Fibroblast of lung (primary cell): ENCODE results near the gene TOMM6. TPM values are rescaled to one million over a fixed set of nuclear protein-coding genes. Genes with fewer than 3 reads are reported as not detected.

Experiments used
- DNase-seq, 2 donors: peaks; one replicate each; pipeline versions ENCODE4 v3.0.0 to v3.0.0-alpha.2; 2010; ENCODE audit warnings: low read depth in 2 of 2
- H2AFZ ChIP-seq: 2 replicates; pipeline ENCODE4 v1.5.1; 2012; ENCODE audit warnings: low read length, control low read depth, inconsistent platforms
- H3K27ac ChIP-seq: 2 replicates; pipeline ENCODE4 v1.5.1; 2011; ENCODE audit warnings: low read length, control low read depth; ENCODE audit not compliant: insufficient read depth
- H3K27me3 ChIP-seq: 2 replicates; pipeline ENCODE4 v1.5.1; 2011; ENCODE audit warnings: mild to moderate bottlenecking, low read length; ENCODE audit not compliant: control insufficient read depth, insufficient read depth
- H3K36me3 ChIP-seq: 2 replicates; pipeline ENCODE4 v1.5.1; 2011; ENCODE audit warnings: low read length; ENCODE audit not compliant: control insufficient read depth, insufficient read depth
- H3K4me1 ChIP-seq: 2 replicates; pipeline ENCODE4 v1.5.1; 2011; ENCODE audit warnings: low read length; ENCODE audit not compliant: control insufficient read depth, insufficient read depth; ENCODE audit errors: extremely low read depth
- H3K4me2 ChIP-seq: 2 replicates; pipeline ENCODE4 v1.5.1; 2011; ENCODE audit warnings: low read length, control low read depth; ENCODE audit not compliant: insufficient read depth; ENCODE audit errors: extremely low read depth
- H3K4me3 ChIP-seq, 4 experiments: fragments of 200-600 bp in 1 of 4; sonication (generic) in 1 of 4; replicated peaks in 1 of 4; 2 replicates each; pipeline ENCODE4 v1.5.1; 2011 to 2016; ENCODE audit warnings: low read length in 4 of 4, low read depth in 3 of 4, mild to moderate bottlenecking in 3 of 4, control low read depth in 2 of 4, inconsistent platforms in 1 of 4, mixed read lengths in 1 of 4; ENCODE audit not compliant: insufficient read depth in 1 of 4; ENCODE audit errors: control extremely low read depth in 1 of 4
- H3K79me2 ChIP-seq: 2 replicates; pipeline ENCODE4 v1.5.1; 2012; ENCODE audit warnings: mild to moderate bottlenecking, low read length, inconsistent platforms; ENCODE audit not compliant: control insufficient read depth, insufficient read depth
- H3K9ac ChIP-seq: 2 replicates; pipeline ENCODE4 v1.5.1; 2011; ENCODE audit warnings: mild to moderate bottlenecking, low read length, control low read depth; ENCODE audit not compliant: insufficient read depth
- H3K9me3 ChIP-seq: 2 replicates; pipeline ENCODE4 v1.5.1; 2012; ENCODE audit warnings: low read depth, low read length; ENCODE audit not compliant: control insufficient read depth, insufficient read depth
- H4K20me1 ChIP-seq: 2 replicates; pipeline ENCODE4 v1.5.1; 2011; ENCODE audit warnings: low read length; ENCODE audit not compliant: control insufficient read depth, insufficient read depth; ENCODE audit errors: extremely low read depth
- EZH2 ChIP-seq: IDR thresholded peaks from 2 replicates; pipeline ENCODE4 v1.5.1; 2012; ENCODE audit warnings: low read length, control low read depth, mild to moderate bottlenecking; ENCODE audit errors: missing control alignments
- polyA minus RNA-seq: library from RNA; depleted of rRNA, polyadenylated mRNA; stranded (reverse); fragments of >200 nt; gene quantifications from 2 replicates; pipeline ENCODE4 v1.2.3, GENCODE V29; 2011; ENCODE audit warnings: low replicate concordance
- polyA plus RNA-seq, 2 donors: library from polyadenylated mRNA; depleted of rRNA in 1 of 2; stranded (reverse) in 1 of 2; unstranded in 1 of 2; fragments of >200 nt; gene quantifications; 2 replicates each; pipeline ENCODE4 v1.2.1, GENCODE V29; 2011 to 2012; ENCODE audit warnings: missing spikeins in 1 of 2
- total RNA-seq: library from RNA; depleted of rRNA; stranded (reverse); fragments of >200 nt; gene quantifications from 2 replicates; pipeline ENCODE4 v1.2.1, GENCODE V29; 2014
- TF ChIP-seq, protein P1 (sequence below), 2 donors: IDR thresholded peaks in 1 of 2; conservative IDR thresholded peaks in 1 of 2; 1 replicate in 1 of 2; 2 replicates in 1 of 2; pipeline ENCODE4 v1.5.1; 2011 to 2012; ENCODE audit warnings: low read length in 2 of 2, control low read depth in 1 of 2, inconsistent platforms in 1 of 2, low read depth in 1 of 2, mild to moderate bottlenecking in 1 of 2

The TOMM6 gene
- total RNA-seq (53.4 and 54.7 TPM in 2 replicates), polyA plus RNA-seq (324 and 506 TPM in 2 replicates), polyA minus RNA-seq (15.6 and 70.5 TPM in 2 replicates)
- 245 and 334 TPM in 2 replicates for polyA plus RNA-seq (2012)

DNA sequence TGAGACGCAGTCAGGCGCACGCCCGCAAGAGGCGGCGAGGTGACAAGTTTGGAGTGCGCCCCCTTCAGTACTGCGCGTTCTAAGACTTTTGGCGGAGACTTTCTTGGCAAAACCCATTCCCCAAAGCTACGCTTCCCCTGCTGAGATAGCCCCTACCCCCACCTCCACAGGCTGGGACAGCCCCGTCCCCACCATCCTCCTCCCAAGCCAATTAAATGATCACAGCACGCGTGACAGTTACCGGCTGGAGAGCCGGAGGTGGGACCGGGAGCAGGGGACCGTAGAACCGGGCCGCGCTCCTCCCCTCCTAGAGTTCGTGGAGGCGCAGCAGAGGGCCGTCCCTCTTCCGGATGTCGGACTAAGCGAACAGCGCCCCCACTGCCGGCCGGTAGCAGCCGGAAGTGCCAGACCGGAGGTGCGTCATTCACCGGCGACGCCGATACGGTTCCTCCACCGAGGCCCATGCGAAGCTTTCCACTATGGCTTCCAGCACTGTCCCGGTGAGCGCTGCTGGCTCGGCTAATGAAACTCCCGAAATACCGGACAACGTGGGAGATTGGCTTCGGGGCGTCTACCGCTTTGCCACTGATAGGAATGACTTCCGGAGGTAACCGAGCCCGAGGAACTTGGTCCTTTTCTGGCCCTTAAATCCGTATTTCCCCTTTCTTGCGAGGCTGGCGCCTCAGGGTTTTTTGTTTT, at the start of gene TOMM6:
Gene TOMM6, plus strand, starts transcription at position 476 of the 699 bp plus-strand sequence. Its CDS starts 4 bp downstream, at position 480.
- Histone ChIP-seq H3K9me3 (no peaks in the 10 kb centered on the region), H4K20me1 (no peaks in the 10 kb centered on the region), H3K4me1 (peaks cover 4% of the 10 kb centered on the region), H3K27ac (peak within 1 kb of the TSS; percentile 97), H3K4me2 (peak within 1 kb of the TSS; percentile 94), H3K36me3 (peaks cover 3% of the 10 kb centered on the region), H3K9ac (peak within 1 kb of the TSS; percentile 92), H3K4me3 (peak within 1 kb of the TSS; percentile 98 to 100 (median 100)), H3K27me3 (no peaks in the 10 kb centered on the region), H2AFZ (peak within 1 kb of the TSS; percentile 88), H3K79me2 (peaks cover 13% of the 10 kb centered on the region)
- peak; percentile 92 to 95 for DNase-seq
- TF ChIP-seq EZH2: no peak
- TF ChIP-seq, protein P1, sequence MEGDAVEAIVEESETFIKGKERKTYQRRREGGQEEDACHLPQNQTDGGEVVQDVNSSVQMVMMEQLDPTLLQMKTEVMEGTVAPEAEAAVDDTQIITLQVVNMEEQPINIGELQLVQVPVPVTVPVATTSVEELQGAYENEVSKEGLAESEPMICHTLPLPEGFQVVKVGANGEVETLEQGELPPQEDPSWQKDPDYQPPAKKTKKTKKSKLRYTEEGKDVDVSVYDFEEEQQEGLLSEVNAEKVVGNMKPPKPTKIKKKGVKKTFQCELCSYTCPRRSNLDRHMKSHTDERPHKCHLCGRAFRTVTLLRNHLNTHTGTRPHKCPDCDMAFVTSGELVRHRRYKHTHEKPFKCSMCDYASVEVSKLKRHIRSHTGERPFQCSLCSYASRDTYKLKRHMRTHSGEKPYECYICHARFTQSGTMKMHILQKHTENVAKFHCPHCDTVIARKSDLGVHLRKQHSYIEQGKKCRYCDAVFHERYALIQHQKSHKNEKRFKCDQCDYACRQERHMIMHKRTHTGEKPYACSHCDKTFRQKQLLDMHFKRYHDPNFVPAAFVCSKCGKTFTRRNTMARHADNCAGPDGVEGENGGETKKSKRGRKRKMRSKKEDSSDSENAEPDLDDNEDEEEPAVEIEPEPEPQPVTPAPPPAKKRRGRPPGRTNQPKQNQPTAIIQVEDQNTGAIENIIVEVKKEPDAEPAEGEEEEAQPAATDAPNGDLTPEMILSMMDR (conservative IDR thresholded peaks at IDR 0.05 in 1 of 2, IDR thresholded peaks at IDR 0.05 in 1 of 2; ENCODE audit: low read depth in 1 of 2, low read length in 2 of 2): peak; percentile 51 to 68

DNA sequence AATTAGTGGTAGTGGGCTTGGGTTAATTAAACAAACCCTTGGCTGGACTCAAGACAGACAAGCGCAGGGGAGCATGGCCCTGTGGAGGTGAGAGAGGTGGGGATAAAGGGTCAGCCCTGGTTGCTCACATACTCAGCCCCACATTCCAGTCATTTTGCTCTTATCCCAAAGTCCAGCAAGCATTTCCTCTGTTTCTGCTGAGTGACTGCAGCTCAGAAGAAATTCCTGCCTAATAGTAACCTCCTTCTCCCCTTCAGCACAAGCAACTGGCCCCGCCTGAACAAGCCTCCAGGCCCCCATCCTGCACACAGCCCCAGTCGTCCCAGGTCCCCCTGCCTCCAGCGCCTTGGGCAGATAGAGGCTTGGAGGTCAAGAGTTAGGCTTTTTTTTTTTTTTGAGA, 48.5 kb upstream of the TOMM6 start:
- H3K9ac ChIP-seq: no peak overlapping the region
- no peaks in the 10 kb centered on the region for H3K27me3 ChIP-seq
- H3K36me3 ChIP-seq: no peaks in the 10 kb centered on the region
- TF ChIP-seq, protein P1 (conservative IDR thresholded peaks at IDR 0.05 in 1 of 2, IDR thresholded peaks at IDR 0.05 in 1 of 2; ENCODE audit: low read depth in 1 of 2, low read length in 2 of 2): no peak
- no peak for TF ChIP-seq EZH2
- no peak overlapping the region for H3K27ac ChIP-seq
- no peak overlapping the region for H3K4me3 ChIP-seq
- no peaks in the 10 kb centered on the region for H3K79me2 ChIP-seq
- H4K20me1 ChIP-seq: no peaks in the 10 kb centered on the region
- no peaks in the 10 kb centered on the region for H3K9me3 ChIP-seq
- peak in 1 of 2 donors; percentile 23 for DNase-seq
- H3K4me1 ChIP-seq: no peaks in the 10 kb centered on the region
- H3K4me2 ChIP-seq: no peak overlapping the region
- no peak overlapping the region for H2AFZ ChIP-seq

GRCh38 chr6:41740366-41741162, 46.9 kb upstream of the TOMM6 start:
- H3K4me3 ChIP-seq: no peak overlapping the region
- no peaks in the 10 kb centered on the region for H3K79me2 ChIP-seq
- no peak for DNase-seq
- no peaks in the 10 kb centered on the region for H3K4me1 ChIP-seq
- no peak overlapping the region for H3K9ac ChIP-seq
- H4K20me1 ChIP-seq: no peaks in the 10 kb centered on the region
- H3K27me3 ChIP-seq: no peaks in the 10 kb centered on the region
- H3K9me3 ChIP-seq: no peaks in the 10 kb centered on the region
- no peak overlapping the region for H3K27ac ChIP-seq
- no peak overlapping the region for H3K4me2 ChIP-seq
- no peak overlapping the region for H2AFZ ChIP-seq
- no peaks in the 10 kb centered on the region for H3K36me3 ChIP-seq
- TF ChIP-seq, protein P1 (conservative IDR thresholded peaks at IDR 0.05 in 1 of 2, IDR thresholded peaks at IDR 0.05 in 1 of 2; ENCODE audit: low read depth in 1 of 2, low read length in 2 of 2): no peak
- no peak for TF ChIP-seq EZH2
